DND-41 (cell line): ENCODE measurements around the gene CCDC27.

ENCODE experiments used
- ATAC-seq: fragments of 200-7000 bp; cut with Tn5 transposase; 3 replicates; pipeline ENCODE4 v1.9.1; 2021; ENCODE audit warnings: low read depth; ENCODE audit not compliant: insufficient read depth
- DNase-seq: peaks from one replicate; pipeline ENCODE4 v3.0.0-alpha.2; 2020
- H2AFZ ChIP-seq: 2 replicates; pipeline ENCODE4 v1.6.0; 2012; ENCODE audit warnings: low read depth, low read length
- H3K27ac ChIP-seq: 2 replicates; pipeline ENCODE4 v1.5.1; 2012; ENCODE audit warnings: low read length, inconsistent platforms
- H3K27me3 ChIP-seq: fragments of 200-600 bp; sonication (generic); 2 replicates; pipeline ENCODE4 v1.6.0; 2012; ENCODE audit warnings: low read length, mild to moderate bottlenecking, inconsistent platforms; ENCODE audit not compliant: insufficient read depth, poor library complexity
- H3K36me3 ChIP-seq: 2 replicates; pipeline ENCODE4 v1.5.1; 2012; ENCODE audit warnings: low read length, inconsistent platforms; ENCODE audit not compliant: insufficient read depth
- H3K4me1 ChIP-seq: 2 replicates; pipeline ENCODE4 v1.5.1; 2012; ENCODE audit warnings: mild to moderate bottlenecking, low read length; ENCODE audit not compliant: insufficient read depth
- H3K4me2 ChIP-seq: 2 replicates; pipeline ENCODE4 v1.6.0; 2012; ENCODE audit warnings: mild to moderate bottlenecking, moderate library complexity, low read length, inconsistent platforms; ENCODE audit not compliant: insufficient read depth
- H3K4me3 ChIP-seq, 2 experiments: fragments of 200-600 bp in 1 of 2; shearing (Covaris generic) in 1 of 2; 2 replicates each; pipeline ENCODE4 v1.5.1; 2012 to 2016; ENCODE audit warnings: inconsistent platforms in 2 of 2, low read length in 2 of 2, mild to moderate bottlenecking in 2 of 2, low read depth in 1 of 2, moderate library complexity in 1 of 2
- H3K79me2 ChIP-seq: 2 replicates; pipeline ENCODE4 v1.6.0; 2012; ENCODE audit warnings: low read length, inconsistent platforms; ENCODE audit not compliant: insufficient read depth
- H3K9ac ChIP-seq: 2 replicates; pipeline ENCODE4 v1.6.0; 2012; ENCODE audit warnings: low read depth, mild to moderate bottlenecking, inconsistent platforms, low read length, moderate library complexity
- H3K9me3 ChIP-seq: 2 replicates; pipeline ENCODE4 v1.5.1; 2012; ENCODE audit warnings: low read length, moderate library complexity, mild to moderate bottlenecking, inconsistent platforms; ENCODE audit not compliant: insufficient read depth, severe bottlenecking
- H4K20me1 ChIP-seq: 2 replicates; pipeline ENCODE4 v1.6.0; 2012; ENCODE audit warnings: low read length; ENCODE audit not compliant: insufficient read depth
- CTCF ChIP-seq: IDR thresholded peaks from 2 replicates; pipeline ENCODE4 v1.5.1; 2012; ENCODE audit warnings: borderline replicate concordance, low read length, moderate library complexity, mild to moderate bottlenecking; ENCODE audit not compliant: poor library complexity, severe bottlenecking; ENCODE audit errors: extremely low read depth
- EZH2 ChIP-seq: IDR thresholded peaks from 3 replicates; pipeline ENCODE4 v1.6.1; 2012; ENCODE audit warnings: borderline replicate concordance, low read depth, mild to moderate bottlenecking, moderate library complexity, low read length, inconsistent platforms; ENCODE audit not compliant: severe bottlenecking

The CCDC27 gene

GRCh38 chr1:3814771-3815561 is 62.7 kb downstream of the CCDC27 start:
- Histone ChIP-seq H3K9ac (no peak overlapping the region), H3K4me2 (no peak overlapping the region), H4K20me1 (no peaks in the 10 kb centered on the region), H2AFZ (no peak overlapping the region), H3K9me3 (no peaks in the 10 kb centered on the region), H3K27ac (no peak overlapping the region), H3K79me2 (no peaks in the 10 kb centered on the region), H3K27me3 (no peaks in the 10 kb centered on the region), H3K36me3 (peaks cover 12% of the 10 kb centered on the region), H3K4me1 (no peaks in the 10 kb centered on the region), H3K4me3 (no peak overlapping the region)
- DNase-seq = no peak
- TF ChIP-seq CTCF (no peak), EZH2 (no peak)
- no peak for ATAC-seq

- Histone ChIP-seq H3K4me2 (no peak overlapping the region), H3K27ac (no peak overlapping the region), H2AFZ (no peak overlapping the region), H3K4me3 (no peak overlapping the region), H3K79me2 (no peaks in the 10 kb centered on the region), H3K4me1 (no peaks in the 10 kb centered on the region), H3K27me3 (no peaks in the 10 kb centered on the region), H3K9ac (no peak overlapping the region), H4K20me1 (no peaks in the 10 kb centered on the region), H3K36me3 (peaks cover 26% of the 10 kb centered on the region), H3K9me3 (no peaks in the 10 kb centered on the region)
- TF ChIP-seq EZH2 (no peak), CTCF (no peak)
- DNase-seq (no peak), ATAC-seq (no peak)
Measured at GRCh38 chr1:3816331-3817137, 64.3 kb downstream of the CCDC27 start.

GRCh38 chr1:3817138-3817740 is 65.0 kb downstream of the CCDC27 start:
- Histone ChIP-seq H3K36me3 (peaks cover 33% of the 10 kb centered on the region), H3K4me3 (no peak overlapping the region), H3K4me1 (no peaks in the 10 kb centered on the region), H2AFZ (no peak overlapping the region), H3K27me3 (no peaks in the 10 kb centered on the region), H3K27ac (no peak overlapping the region), H3K79me2 (no peaks in the 10 kb centered on the region), H3K9ac (no peak overlapping the region), H3K9me3 (no peaks in the 10 kb centered on the region), H3K4me2 (no peak overlapping the region), H4K20me1 (no peaks in the 10 kb centered on the region)
- TF ChIP-seq EZH2 (no peak), CTCF (no peak)
- ATAC-seq = no peak
- DNase-seq = no peak
